GM13977 (cell line): ENCODE data around the gene CBLC.

Experiments used
- DNase-seq: peaks from one replicate; pipeline ENCODE4 v3.0.0; 2012; ENCODE audit warnings: low spot score
- CTCF ChIP-seq: IDR thresholded peaks from 2 replicates; pipeline ENCODE4 v1.5.1; 2012; ENCODE audit warnings: mild to moderate bottlenecking, control low read depth; ENCODE audit not compliant: insufficient read depth; ENCODE audit errors: extremely low read depth, missing control alignments
- in situ Hi-C: fragments of 300-500 bp; cut with MboI; formaldehyde crosslinking; loops from one replicate; pipeline ENCODE4 v1.12.0; 2022; ENCODE audit warnings: low sequenced_read_pairs, low pct_unique_long_range_greater_than_20kb, mixed read lengths, inconsistent platforms; ENCODE audit not compliant: unreplicated experiment

CBLC gene

GRCh38 chr19:44848812-44849447 lies 71.2 kb downstream of the CBLC start:
- in situ Hi-C loops = no loop called here
- no peak for TF ChIP-seq CTCF

More at GRCh38 chr19:44848812-44849447, 71.2 kb downstream of the CBLC start:
- DNase-seq = no peak
